ENCODE data around the gene REPIN1.

REPIN1 gene

GRCh38 chr7:150368096-150368883 is at the start of gene REPIN1:
Gene REPIN1, plus strand, starts transcription at chr7:150368822. Its CDS starts 890 bp downstream, at chr7:150369712.
- DNase-seq: peak; percentile 78 to 87

GRCh38 chr7:150321788-150322113 is 46.9 kb upstream of the REPIN1 start:
- DNase-seq: no peak

GRCh38 chr7:150322114-150322832 is 46.3 kb upstream of the REPIN1 start:
- DNase-seq: no peak

- DNase-seq: no peak
Measured at GRCh38 chr7:150322833-150323681, 45.6 kb upstream of the REPIN1 start, which contains the start of the genes ACTR3C and LRRC61. Gene ACTR3C, minus strand, starts transcription at chr7:150323545. Its CDS starts 28,249 bp downstream, at chr7:150295296. Gene LRRC61, plus strand, starts transcription at chr7:150323355. Its CDS starts 13,507 bp downstream, at chr7:150336862.

- DNase-seq: no peak
Measured at GRCh38 chr7:150323682-150324372, 44.8 kb upstream of the REPIN1 start.

- no peak for DNase-seq
Measured at GRCh38 chr7:150324373-150324961, 44.2 kb upstream of the REPIN1 start.

GRCh38 chr7:150325110-150325611 is 43.5 kb upstream of the REPIN1 start:
- DNase-seq: no peak

- no peak for DNase-seq
Measured at GRCh38 chr7:150325901-150326300, 42.7 kb upstream of the REPIN1 start.

GRCh38 chr7:150326657-150327268 is 41.9 kb upstream of the REPIN1 start:
- DNase-seq: no peak

- no peak for DNase-seq
Measured at GRCh38 chr7:150327308-150327707, 41.3 kb upstream of the REPIN1 start.

- no peak for DNase-seq
Measured at GRCh38 chr7:150329331-150330120, 39.1 kb upstream of the REPIN1 start.

- no peak for DNase-seq
Measured at GRCh38 chr7:150330211-150330885, 38.3 kb upstream of the REPIN1 start.

GRCh38 chr7:150332852-150333635 is 35.6 kb upstream of the REPIN1 start:
- no peak for DNase-seq

- no peak for DNase-seq
Measured at GRCh38 chr7:150333659-150334058, 35.0 kb upstream of the REPIN1 start.

- DNase-seq: no peak
Measured at GRCh38 chr7:150334108-150334507, 34.5 kb upstream of the REPIN1 start.

GRCh38 chr7:150335108-150335773 is 33.4 kb upstream of the REPIN1 start:
- no peak for DNase-seq

- no peak for DNase-seq
Measured at GRCh38 chr7:150335774-150336112, 32.9 kb upstream of the REPIN1 start.

GRCh38 chr7:150336746-150337145 is 31.9 kb upstream of the REPIN1 start:
- no peak for DNase-seq

- DNase-seq: no peak
Measured at GRCh38 chr7:150337179-150337578, 31.4 kb upstream of the REPIN1 start.

Data from hippocampal formation (tissue), 2 donors.